ENCODE data around the gene CARD11. TPM values are rescaled to one million over a fixed set of nuclear protein-coding genes. Genes with fewer than 3 reads are reported as not detected.
"Not testable (repeated sequence)": the region's sequence is repeated elsewhere in the genome, so short reads cannot be mapped to it uniquely, and the experiment has no call there.

The CARD11 gene
- total and polyA plus RNA-seq, 2 donors (not counting 1 experiment from before 2014, with no cell fraction given): 0.02 TPM; not detected in 1

DNA sequence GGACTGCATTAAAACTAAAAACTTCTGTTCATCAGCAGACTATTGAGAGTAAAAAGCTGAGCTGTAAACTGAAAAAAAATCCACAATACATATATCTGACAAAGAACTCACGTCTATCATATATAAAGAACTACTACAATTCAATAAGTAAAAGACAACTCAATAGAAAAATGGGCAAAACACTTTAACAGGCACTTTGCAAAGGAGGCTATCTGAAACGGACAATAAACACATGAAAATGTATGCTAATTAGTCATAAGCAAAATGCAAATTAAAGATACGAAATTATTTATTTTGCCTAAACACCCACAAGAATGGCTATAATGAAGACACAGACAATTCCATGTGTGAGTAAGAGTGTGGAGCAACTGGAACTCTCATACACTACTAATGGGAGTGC is 18.1 kb downstream of the CARD11 start:
- no peak overlapping the region for H3K4me3 ChIP-seq (replicated peaks in 1 of 4; ENCODE audit: control extremely low read depth in 1 of 4, insufficient read depth in 1 of 4, low read depth in 3 of 4, low read length in 4 of 4)
- H3K27ac ChIP-seq (ENCODE audit: insufficient read depth, low read length): no peak overlapping the region
- H3K9ac ChIP-seq (ENCODE audit: insufficient read depth, low read length): no peak overlapping the region
- H4K20me1 ChIP-seq (ENCODE audit: control insufficient read depth, extremely low read depth, insufficient read depth, low read length): no peaks in the 10 kb centered on the region
- H3K79me2 ChIP-seq (ENCODE audit: control insufficient read depth, insufficient read depth, low read length): no peaks in the 10 kb centered on the region
- no peak for DNase-seq (ENCODE audit: low read depth in 2 of 2)
- no peaks in the 10 kb centered on the region for H3K36me3 ChIP-seq (ENCODE audit: control insufficient read depth, insufficient read depth, low read length)
- H3K4me1 ChIP-seq (ENCODE audit: control insufficient read depth, extremely low read depth, insufficient read depth, low read length): no peaks in the 10 kb centered on the region
- H3K9me3 ChIP-seq (ENCODE audit: control insufficient read depth, insufficient read depth, low read depth, low read length): no peaks in the 10 kb centered on the region
- no peaks in the 10 kb centered on the region for H3K27me3 ChIP-seq (ENCODE audit: control insufficient read depth, insufficient read depth, low read length)
- TF ChIP-seq, protein P1, sequence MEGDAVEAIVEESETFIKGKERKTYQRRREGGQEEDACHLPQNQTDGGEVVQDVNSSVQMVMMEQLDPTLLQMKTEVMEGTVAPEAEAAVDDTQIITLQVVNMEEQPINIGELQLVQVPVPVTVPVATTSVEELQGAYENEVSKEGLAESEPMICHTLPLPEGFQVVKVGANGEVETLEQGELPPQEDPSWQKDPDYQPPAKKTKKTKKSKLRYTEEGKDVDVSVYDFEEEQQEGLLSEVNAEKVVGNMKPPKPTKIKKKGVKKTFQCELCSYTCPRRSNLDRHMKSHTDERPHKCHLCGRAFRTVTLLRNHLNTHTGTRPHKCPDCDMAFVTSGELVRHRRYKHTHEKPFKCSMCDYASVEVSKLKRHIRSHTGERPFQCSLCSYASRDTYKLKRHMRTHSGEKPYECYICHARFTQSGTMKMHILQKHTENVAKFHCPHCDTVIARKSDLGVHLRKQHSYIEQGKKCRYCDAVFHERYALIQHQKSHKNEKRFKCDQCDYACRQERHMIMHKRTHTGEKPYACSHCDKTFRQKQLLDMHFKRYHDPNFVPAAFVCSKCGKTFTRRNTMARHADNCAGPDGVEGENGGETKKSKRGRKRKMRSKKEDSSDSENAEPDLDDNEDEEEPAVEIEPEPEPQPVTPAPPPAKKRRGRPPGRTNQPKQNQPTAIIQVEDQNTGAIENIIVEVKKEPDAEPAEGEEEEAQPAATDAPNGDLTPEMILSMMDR (conservative IDR thresholded peaks at IDR 0.05 in 1 of 2, IDR thresholded peaks at IDR 0.05 in 1 of 2; ENCODE audit: low read depth in 1 of 2, low read length in 2 of 2): no peak
- TF ChIP-seq EZH2 (IDR thresholded peaks at IDR 0.05; ENCODE audit: low read length, missing control alignments): no peak
- no peak overlapping the region for H2AFZ ChIP-seq (ENCODE audit: low read length)
- H3K4me2 ChIP-seq (ENCODE audit: extremely low read depth, insufficient read depth, low read length): no peak overlapping the region

DNA sequence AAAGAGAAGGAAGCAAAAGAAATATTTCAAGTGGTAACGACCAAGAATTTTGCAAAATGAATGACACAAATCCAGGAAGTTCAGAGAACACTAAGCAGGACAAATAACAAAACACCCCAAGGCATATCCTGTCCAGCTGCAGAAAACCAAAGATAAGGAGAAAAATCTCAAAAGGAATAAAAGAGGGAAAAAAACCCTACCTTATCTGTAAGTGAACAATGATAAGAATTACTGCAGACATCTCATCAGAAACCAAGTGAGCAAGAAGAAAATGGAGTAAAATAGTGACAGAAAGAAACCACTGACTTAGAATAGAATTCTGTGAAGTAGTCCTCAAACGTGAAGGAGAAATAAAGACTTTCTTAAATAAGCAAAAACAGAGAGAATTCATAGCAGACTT is 21.8 kb downstream of the CARD11 start:
- H3K9ac ChIP-seq (ENCODE audit: insufficient read depth, low read length): no peak overlapping the region
- no peaks in the 10 kb centered on the region for H4K20me1 ChIP-seq (ENCODE audit: control insufficient read depth, extremely low read depth, insufficient read depth, low read length)
- no peak for DNase-seq (ENCODE audit: low read depth in 2 of 2)
- no peaks in the 10 kb centered on the region for H3K27me3 ChIP-seq (ENCODE audit: control insufficient read depth, insufficient read depth, low read length)
- H2AFZ ChIP-seq (ENCODE audit: low read length): no peak overlapping the region
- no peak overlapping the region for H3K27ac ChIP-seq (ENCODE audit: insufficient read depth, low read length)
- no peaks in the 10 kb centered on the region for H3K36me3 ChIP-seq (ENCODE audit: control insufficient read depth, insufficient read depth, low read length)
- no peak overlapping the region for H3K4me2 ChIP-seq (ENCODE audit: extremely low read depth, insufficient read depth, low read length)
- H3K4me3 ChIP-seq (replicated peaks in 1 of 4; ENCODE audit: control extremely low read depth in 1 of 4, insufficient read depth in 1 of 4, low read depth in 3 of 4, low read length in 4 of 4): no peak overlapping the region
- TF ChIP-seq, protein P1 (conservative IDR thresholded peaks at IDR 0.05 in 1 of 2, IDR thresholded peaks at IDR 0.05 in 1 of 2; ENCODE audit: low read depth in 1 of 2, low read length in 2 of 2): no peak
- TF ChIP-seq EZH2 (IDR thresholded peaks at IDR 0.05; ENCODE audit: low read length, missing control alignments): no peak
- no peaks in the 10 kb centered on the region for H3K9me3 ChIP-seq (ENCODE audit: control insufficient read depth, insufficient read depth, low read depth, low read length)
- no peaks in the 10 kb centered on the region for H3K4me1 ChIP-seq (ENCODE audit: control insufficient read depth, extremely low read depth, insufficient read depth, low read length)
- no peaks in the 10 kb centered on the region for H3K79me2 ChIP-seq (ENCODE audit: control insufficient read depth, insufficient read depth, low read length)

DNA sequence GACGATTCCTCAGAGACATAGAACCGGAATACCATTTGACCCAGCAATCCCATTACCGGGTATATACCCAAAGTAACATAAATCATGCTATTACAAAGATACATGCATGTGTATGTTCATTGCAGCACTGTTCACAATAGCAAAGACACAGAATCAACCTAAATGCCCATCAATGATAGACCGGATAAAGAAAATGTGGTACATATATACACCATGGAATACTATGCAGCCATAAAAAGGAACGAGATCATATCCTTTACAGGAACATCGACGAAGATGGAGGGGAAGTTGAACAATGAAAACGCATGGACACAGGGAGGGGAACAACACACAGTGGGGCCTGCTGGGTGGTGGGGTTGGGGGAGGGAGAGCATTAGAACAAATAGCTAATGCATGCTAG is 22.4 kb downstream of the CARD11 start:
- not testable (repeated sequence) for H3K4me2 ChIP-seq (ENCODE audit: extremely low read depth, insufficient read depth, low read length); DNase-seq (ENCODE audit: low read depth in 2 of 2); H4K20me1 ChIP-seq (ENCODE audit: control insufficient read depth, extremely low read depth, insufficient read depth, low read length); H3K79me2 ChIP-seq (ENCODE audit: control insufficient read depth, insufficient read depth, low read length); H3K4me1 ChIP-seq (ENCODE audit: control insufficient read depth, extremely low read depth, insufficient read depth, low read length); H3K27me3 ChIP-seq (ENCODE audit: control insufficient read depth, insufficient read depth, low read length); H3K27ac ChIP-seq (ENCODE audit: insufficient read depth, low read length); H3K9ac ChIP-seq (ENCODE audit: insufficient read depth, low read length); H3K9me3 ChIP-seq (ENCODE audit: control insufficient read depth, insufficient read depth, low read depth, low read length); H3K36me3 ChIP-seq (ENCODE audit: control insufficient read depth, insufficient read depth, low read length); H3K4me3 ChIP-seq (replicated peaks in 1 of 4; ENCODE audit: control extremely low read depth in 1 of 4, insufficient read depth in 1 of 4, low read depth in 3 of 4, low read length in 4 of 4); H2AFZ ChIP-seq (ENCODE audit: low read length)

All from fibroblast of lung (primary cell).